ENCODE measurements around the gene FOXO3B. TPM values are rescaled to one million over a fixed set of nuclear protein-coding genes. Genes with fewer than 3 reads are reported as not detected.
A peak's percentile ranks its signal among the peaks of the same experiment; 100 is the strongest.
"Not testable (repeated sequence)": the region's sequence is repeated elsewhere in the genome, so short reads cannot be mapped to it uniquely, and the experiment has no call there.

FOXO3B gene
- total and polyA plus RNA-seq, 2 experiments from 2014 or later = 1.8 to 5.8 TPM

GRCh38 chr17:18712354-18712999 is 30.4 kb upstream of the FOXO3B start:
- H4K20me1 ChIP-seq (ENCODE audit: insufficient read depth); H3K4me3 ChIP-seq; H3K36me3 ChIP-seq (ENCODE audit: low read depth); H2AFZ ChIP-seq; H3K9me2 ChIP-seq (ENCODE audit: insufficient read depth); H3K27ac ChIP-seq; H3K4me1 ChIP-seq (ENCODE audit: insufficient read depth); H3K27me3 ChIP-seq (replicated peaks; ENCODE audit: insufficient read depth); in situ Hi-C loops (cut with MboI); H3K9ac ChIP-seq; H3K79me2 ChIP-seq (ENCODE audit: insufficient read depth); H3F3A ChIP-seq (ENCODE audit: insufficient read depth); H3K9me3 ChIP-seq (ENCODE audit: low read depth): not testable (repeated sequence)
- WGBS, 2 experiments (ENCODE audit: low coverage in 1 of 2, low lambda C conversion rate in 2 of 2, missing lambda C conversion rate in 2 of 2) = 15 to 18% methylated on average over 6 to 7 of the region's 7 CpGs
- peak overlapping the region; percentile 25 for H3K4me2 ChIP-seq (ENCODE audit: unreplicated experiment)
- peak; percentile 72 for DNase-seq

GRCh38 chr17:18708215-18708614 is 26.1 kb upstream of the FOXO3B start:
- H2AFZ ChIP-seq; H3K79me2 ChIP-seq (ENCODE audit: insufficient read depth); H3K27ac ChIP-seq; H4K20me1 ChIP-seq (ENCODE audit: insufficient read depth); in situ Hi-C loops (cut with MboI); H3K9ac ChIP-seq; H3K36me3 ChIP-seq (ENCODE audit: low read depth); H3K4me1 ChIP-seq (ENCODE audit: insufficient read depth); H3F3A ChIP-seq (ENCODE audit: insufficient read depth); H3K9me2 ChIP-seq (ENCODE audit: insufficient read depth); H3K4me3 ChIP-seq; H3K9me3 ChIP-seq (ENCODE audit: low read depth); H3K27me3 ChIP-seq (replicated peaks; ENCODE audit: insufficient read depth); H3K4me2 ChIP-seq (ENCODE audit: unreplicated experiment): not testable (repeated sequence)
- 92 to 97% methylated on average over 3 of the region's 3 CpGs for WGBS, 2 experiments (ENCODE audit: low coverage in 1 of 2, low lambda C conversion rate in 2 of 2, missing lambda C conversion rate in 2 of 2)
- DNase-seq = peak; percentile 13

GRCh38 chr17:18705955-18706354 is 23.8 kb upstream of the FOXO3B start:
- H2AFZ ChIP-seq; H3K4me1 ChIP-seq (ENCODE audit: insufficient read depth); DNase-seq; H4K20me1 ChIP-seq (ENCODE audit: insufficient read depth); H3K4me3 ChIP-seq; H3K9ac ChIP-seq; in situ Hi-C loops (cut with MboI); H3K9me3 ChIP-seq (ENCODE audit: low read depth); H3K4me2 ChIP-seq (ENCODE audit: unreplicated experiment); H3K27ac ChIP-seq; H3K79me2 ChIP-seq (ENCODE audit: insufficient read depth); H3F3A ChIP-seq (ENCODE audit: insufficient read depth); H3K9me2 ChIP-seq (ENCODE audit: insufficient read depth); H3K27me3 ChIP-seq (replicated peaks; ENCODE audit: insufficient read depth); H3K36me3 ChIP-seq (ENCODE audit: low read depth): not testable (repeated sequence)
- 88 to 96% methylated on average over 3 of the region's 3 CpGs for WGBS, 2 experiments (ENCODE audit: low coverage in 1 of 2, low lambda C conversion rate in 2 of 2, missing lambda C conversion rate in 2 of 2)

- H3K36me3 ChIP-seq (ENCODE audit: low read depth); H3K9me2 ChIP-seq (ENCODE audit: insufficient read depth); H3K79me2 ChIP-seq (ENCODE audit: insufficient read depth); in situ Hi-C loops (cut with MboI); H3K27ac ChIP-seq; H3K9me3 ChIP-seq (ENCODE audit: low read depth); H3F3A ChIP-seq (ENCODE audit: insufficient read depth); H3K27me3 ChIP-seq (replicated peaks; ENCODE audit: insufficient read depth); DNase-seq; H4K20me1 ChIP-seq (ENCODE audit: insufficient read depth); H3K4me1 ChIP-seq (ENCODE audit: insufficient read depth): not testable (repeated sequence)
- peak overlapping the region; percentile 90 for H3K4me2 ChIP-seq (ENCODE audit: unreplicated experiment)
- peak overlapping the region; percentile 98 for H2AFZ ChIP-seq
- H3K4me3 ChIP-seq = peak overlapping the region; percentile 80
- peak overlapping the region; percentile 77 for H3K9ac ChIP-seq
- WGBS, 2 experiments (ENCODE audit: low coverage in 1 of 2, low lambda C conversion rate in 2 of 2, missing lambda C conversion rate in 2 of 2) = 64 to 66% methylated on average over 8 of the region's 8 CpGs
Observed at GRCh38 chr17:18698473-18699103, 16.5 kb upstream of the FOXO3B start.

GRCh38 chr17:18695143-18695542 is 13.0 kb upstream of the FOXO3B start:
- H3K9ac ChIP-seq; H4K20me1 ChIP-seq (ENCODE audit: insufficient read depth); H3K4me3 ChIP-seq; H3K27me3 ChIP-seq (replicated peaks; ENCODE audit: insufficient read depth); DNase-seq; H3K36me3 ChIP-seq (ENCODE audit: low read depth); H3K79me2 ChIP-seq (ENCODE audit: insufficient read depth); H2AFZ ChIP-seq; H3K4me2 ChIP-seq (ENCODE audit: unreplicated experiment); in situ Hi-C loops (cut with MboI); H3F3A ChIP-seq (ENCODE audit: insufficient read depth); H3K4me1 ChIP-seq (ENCODE audit: insufficient read depth); H3K9me2 ChIP-seq (ENCODE audit: insufficient read depth); H3K9me3 ChIP-seq (ENCODE audit: low read depth); H3K27ac ChIP-seq: not testable (repeated sequence)
- 14 to 18% methylated on average over 2 of the region's 2 CpGs for WGBS, 2 experiments (ENCODE audit: low coverage in 1 of 2, low lambda C conversion rate in 2 of 2, missing lambda C conversion rate in 2 of 2)

- Histone ChIP-seq H3K27ac (peak overlapping the region; percentile 12; the same call in 1 of the 2 replicates), H3K9ac (peak overlapping the region; percentile 87), H2AFZ (peak overlapping the region; percentile 90), H3K4me3 (peak overlapping the region; percentile 71), H3K4me2 (ENCODE audit: unreplicated experiment) (peak overlapping the region; percentile 76)
- DNase-seq = peak; percentile 3
- H3F3A ChIP-seq (ENCODE audit: insufficient read depth); H3K9me3 ChIP-seq (ENCODE audit: low read depth); in situ Hi-C loops (cut with MboI); H3K27me3 ChIP-seq (replicated peaks; ENCODE audit: insufficient read depth); H4K20me1 ChIP-seq (ENCODE audit: insufficient read depth); H3K79me2 ChIP-seq (ENCODE audit: insufficient read depth); H3K9me2 ChIP-seq (ENCODE audit: insufficient read depth); H3K4me1 ChIP-seq (ENCODE audit: insufficient read depth); H3K36me3 ChIP-seq (ENCODE audit: low read depth): not testable (repeated sequence)
- WGBS, 2 experiments (ENCODE audit: low coverage in 1 of 2, low lambda C conversion rate in 2 of 2, missing lambda C conversion rate in 2 of 2) = 0 to 6% methylated on average over 3 of the region's 3 CpGs
Observed at GRCh38 chr17:18682668-18683067, 554 bp upstream of the FOXO3B start.

GRCh38 chr17:18677381-18677780 is 4.7 kb downstream of the FOXO3B start:
- H3K9ac ChIP-seq; H3K27ac ChIP-seq; H3K9me2 ChIP-seq (ENCODE audit: insufficient read depth); H3K36me3 ChIP-seq (ENCODE audit: low read depth); H3K27me3 ChIP-seq (replicated peaks; ENCODE audit: insufficient read depth); H3K9me3 ChIP-seq (ENCODE audit: low read depth); H3F3A ChIP-seq (ENCODE audit: insufficient read depth); H4K20me1 ChIP-seq (ENCODE audit: insufficient read depth); H3K4me3 ChIP-seq; H2AFZ ChIP-seq; DNase-seq; in situ Hi-C loops (cut with MboI); H3K4me2 ChIP-seq (ENCODE audit: unreplicated experiment); H3K79me2 ChIP-seq (ENCODE audit: insufficient read depth); H3K4me1 ChIP-seq (ENCODE audit: insufficient read depth): not testable (repeated sequence)
- WGBS, 2 experiments (ENCODE audit: low coverage in 1 of 2, low lambda C conversion rate in 2 of 2, missing lambda C conversion rate in 2 of 2) = 99 to 100% methylated on average over 11 to 20 of the region's 29 CpGs

Data from GM23248 (cell line).